K562 (cell line): ENCODE measurements around the gene NTM.

Source experiments
- FOXA1 ChIP-seq: fragments of 450-650 bp; IDR thresholded peaks from 2 replicates; pipeline ENCODE4 v1.6.1; 2016; ENCODE audit warnings: mild to moderate bottlenecking, borderline replicate concordance
- GABPA ChIP-seq: fragments of 200-800 bp; sonication (Bioruptor generic); conservative IDR thresholded peaks from 2 replicates; pipeline ENCODE4 v1.6.1; 2016; ENCODE audit warnings: low read depth, missing genetic modification characterization, missing compliant biosample characterization
- SRSF3 ChIP-seq: fragments of 200-400 bp; formaldehyde crosslinking; IDR thresholded peaks from 2 replicates; pipeline ENCODE4 v1.6.1; 2016; ENCODE audit warnings: mild to moderate bottlenecking, low read length, moderate library complexity; ENCODE audit not compliant: insufficient read depth
- ZNF655 ChIP-seq: fragments of 250-450 bp; sonication (Bioruptor Pico); IDR thresholded peaks from 2 replicates; pipeline ENCODE4 v1.5.0; 2021
- ZZZ3 ChIP-seq: fragments of 450-650 bp; IDR thresholded peaks from 2 replicates; pipeline ENCODE4 v1.6.1; 2016; ENCODE audit warnings: antibody characterized with exemption, mild to moderate bottlenecking, moderate library complexity
- TF ChIP-seq, protein P1 (sequence below), 3 experiments: IDR thresholded peaks in 2 of 3; conservative IDR thresholded peaks in 1 of 3; 2 replicates each; pipeline ENCODE4 v1.5.1; 2011 to 2012; ENCODE audit warnings: low read length in 3 of 3, mild to moderate bottlenecking in 3 of 3, control low read depth in 2 of 3, improper control_type of control experiment in 1 of 3, inconsistent platforms in 1 of 3, low read depth in 1 of 3, mixed read lengths in 1 of 3, moderate library complexity in 1 of 3; ENCODE audit not compliant: insufficient read depth in 2 of 3

DNA sequence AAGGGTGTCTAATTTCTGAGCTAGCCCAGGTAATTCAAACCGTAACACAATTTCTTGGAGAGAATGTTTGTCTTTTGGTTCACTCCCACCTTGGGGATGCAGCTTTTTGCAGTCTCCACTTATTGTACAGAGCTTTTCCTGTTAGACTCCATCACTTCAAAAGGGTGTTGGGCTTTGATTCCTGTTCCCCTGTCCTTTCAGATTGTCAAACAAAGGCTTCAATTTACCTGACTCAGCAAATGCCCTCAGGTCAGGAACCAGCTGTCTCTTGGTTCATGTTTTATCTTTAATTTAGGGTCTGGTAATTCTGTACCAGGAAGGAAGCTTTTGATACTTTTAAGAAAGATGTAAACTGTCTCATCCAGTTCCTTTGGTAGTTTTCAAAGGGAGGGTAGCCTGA is 880.6 kb downstream of the NTM start:
- TF ChIP-seq, protein P1, sequence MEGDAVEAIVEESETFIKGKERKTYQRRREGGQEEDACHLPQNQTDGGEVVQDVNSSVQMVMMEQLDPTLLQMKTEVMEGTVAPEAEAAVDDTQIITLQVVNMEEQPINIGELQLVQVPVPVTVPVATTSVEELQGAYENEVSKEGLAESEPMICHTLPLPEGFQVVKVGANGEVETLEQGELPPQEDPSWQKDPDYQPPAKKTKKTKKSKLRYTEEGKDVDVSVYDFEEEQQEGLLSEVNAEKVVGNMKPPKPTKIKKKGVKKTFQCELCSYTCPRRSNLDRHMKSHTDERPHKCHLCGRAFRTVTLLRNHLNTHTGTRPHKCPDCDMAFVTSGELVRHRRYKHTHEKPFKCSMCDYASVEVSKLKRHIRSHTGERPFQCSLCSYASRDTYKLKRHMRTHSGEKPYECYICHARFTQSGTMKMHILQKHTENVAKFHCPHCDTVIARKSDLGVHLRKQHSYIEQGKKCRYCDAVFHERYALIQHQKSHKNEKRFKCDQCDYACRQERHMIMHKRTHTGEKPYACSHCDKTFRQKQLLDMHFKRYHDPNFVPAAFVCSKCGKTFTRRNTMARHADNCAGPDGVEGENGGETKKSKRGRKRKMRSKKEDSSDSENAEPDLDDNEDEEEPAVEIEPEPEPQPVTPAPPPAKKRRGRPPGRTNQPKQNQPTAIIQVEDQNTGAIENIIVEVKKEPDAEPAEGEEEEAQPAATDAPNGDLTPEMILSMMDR (IDR thresholded peaks at IDR 0.05 in 2 of 3, conservative IDR thresholded peaks at IDR 0.05 in 1 of 3; ENCODE audit: insufficient read depth in 2 of 3, low read depth in 1 of 3, low read length in 3 of 3), result no peak
- TF ChIP-seq ZNF655 (CRISPR knock-in tag) (no peak), FOXA1 (no peak), ZZZ3 (no peak), GABPA (tag) (no peak), SRSF3 (no peak)
